ENCODE data around the gene YY1. TPM values are rescaled to one million over a fixed set of nuclear protein-coding genes. Genes with fewer than 3 reads are reported as not detected.

The YY1 gene
- total and polyA plus RNA-seq, 9 of the 15 experiments (the other 6 are each of a cell fraction or from before 2014, with no cell fraction given): 20.8 to 74.2 (median 46.7) TPM

- intact Hi-C loops (cut with micrococcal nuclease) (no loop called here), in situ Hi-C loops (cut with MboI) (no loop called here)
- Histone ChIP-seq H2AFZ (ENCODE audit: low read depth, low read length) (no peak overlapping the region), H3K36me3 (ENCODE audit: control insufficient read depth, insufficient read depth, low read length) (peaks cover 49% of the 10 kb centered on the region), H3K79me2 (ENCODE audit: control insufficient read depth, insufficient read depth, low read length) (peaks cover 95% of the 10 kb centered on the region), H3K4me2 (ENCODE audit: insufficient read depth, low read length) (no peak overlapping the region), H3K9ac (ENCODE audit: insufficient read depth in 1 of 2, low read depth in 2 of 2, low read length in 2 of 2) (no peak overlapping the region), H4K20me1 (replicated peaks; ENCODE audit: control insufficient read depth, insufficient read depth, low read length) (peaks cover 34% of the 10 kb centered on the region), H3K27ac (ENCODE audit: extremely low read depth, low read depth, low read length) (no peak overlapping the region; the same call in 2 of the 3 replicates), H3K4me3 (no peak overlapping the region), H3K9me1 (ENCODE audit: control insufficient read depth, insufficient read depth, low read length) (no peaks in the 10 kb centered on the region), H3K27me3 (ENCODE audit: control insufficient read depth in 2 of 2, insufficient read depth in 2 of 2, low read length in 2 of 2) (no peaks in the 10 kb centered on the region), H3K4me1 (replicated peaks in 1 of 2; ENCODE audit: control insufficient read depth in 2 of 2, insufficient read depth in 2 of 2, low read length in 2 of 2) (no peaks in the 10 kb centered on the region; a peak in 4 of 5 replicates), H3K9me3 (replicated peaks; ENCODE audit: control insufficient read depth, insufficient read depth, low read depth, low read length) (no peaks in the 10 kb centered on the region)
- FAIRE-seq (no peak), DNase-seq (ENCODE audit: extremely low read depth in 1 of 4, low spot score in 3 of 4) (no peak), ATAC-seq (no peak)
- TF ChIP-seq NONO (IDR thresholded peaks at IDR 0.05; ENCODE audit: low read depth in 2 of 2, low read length in 1 of 2): no peak
- no peak for TF ChIP-seq HNRNPLL (IDR thresholded peaks at IDR 0.05; ENCODE audit: low read depth, low read length, poor library complexity, severe bottlenecking)
- no peak for TF ChIP-seq JUNB (CRISPR knock-in tag; conservative IDR thresholded peaks at IDR 0.05)
- no peak for TF ChIP-seq HES1 (IDR thresholded peaks at IDR 0.05; ENCODE audit: low read depth)
- TF ChIP-seq CLOCK (CRISPR knock-in tag; IDR thresholded peaks at IDR 0.05; ENCODE audit: borderline replicate concordance): no peak
- TF ChIP-seq ZNF354B (CRISPR knock-in tag; IDR thresholded peaks at IDR 0.05): no peak
- no peak for TF ChIP-seq MTA3 (IDR thresholded peaks at IDR 0.05; ENCODE audit: borderline replicate concordance)
- no peak for TF ChIP-seq CCNT2 (IDR thresholded peaks at IDR 0.05; ENCODE audit: borderline replicate concordance, extremely low read depth, insufficient read length, low read depth, low read length)
- no peak for TF ChIP-seq LEF1 (IDR thresholded peaks at IDR 0.05)
- no peak for TF ChIP-seq HDGF (IDR thresholded peaks at IDR 0.05)
- TF ChIP-seq ZNF175 (CRISPR knock-in tag; IDR thresholded peaks at IDR 0.05; ENCODE audit: low read depth): no peak
- TF ChIP-seq ZFP91 (CRISPR knock-in tag; IDR thresholded peaks at IDR 0.05): no peak
- TF ChIP-seq IRF1 (CRISPR knock-in tag; IDR thresholded peaks at IDR 0.05; ENCODE audit: borderline replicate concordance): no peak
- ChIA-PET CTCF (ENCODE audit: low intra/inter-chr PET ratio) (no interaction called here), POLR2A (interaction anchor here (0.9 to 1.1 kb wide), 3 partner anchors 8 to 22 kb away, joined by 3 to 4 read pairs (median 3); no protein-coding TSS in a partner anchor)
- no TSS peak for BruUV-seq (replicated peaks)
- 67% methylated on average over 1 of the region's 3 CpGs for WGBS (ENCODE audit: insufficient coverage, low coverage, missing lambda C conversion rate)
These were observed 22.7 kb downstream of the YY1 start for GRCh38 chr14:100261621-100262020.
